HG03108 (cell line): ENCODE measurements around the gene BAX.
"Not testable (repeated sequence)": the region's sequence is repeated elsewhere in the genome, so short reads cannot be mapped to it uniquely, and the experiment has no call there.

Experiments
- ATAC-seq: cut with Tn5 transposase; IDR thresholded peaks from one replicate; pipeline ENCODE4 v1.9.1; 2021; ENCODE audit warnings: moderate library complexity; ENCODE audit not compliant: unreplicated experiment

Gene BAX

GRCh38 chr19:48954595-48955307 is at the start of gene BAX:
TSS of gene BAX (plus strand) at chr19:48954875. CDS start at chr19:48954929, 54 bp downstream.
- ATAC-seq, result peak; percentile 83

- no peak for ATAC-seq
These were observed 49.0 kb upstream of the BAX start for GRCh38 chr19:48905664-48906063.

GRCh38 chr19:48906324-48906723 is 48.4 kb upstream of the BAX start:
- no peak for ATAC-seq

- ATAC-seq, result no peak
These were observed 47.0 kb upstream of the BAX start for GRCh38 chr19:48907671-48908070.

- ATAC-seq, result not testable (repeated sequence)
These were observed 45.1 kb upstream of the BAX start for GRCh38 chr19:48909424-48910077.

GRCh38 chr19:48910803-48911202 is 43.9 kb upstream of the BAX start:
- ATAC-seq, result no peak

- ATAC-seq, result no peak
These were observed 41.4 kb upstream of the BAX start for GRCh38 chr19:48913114-48913889.

GRCh38 chr19:48914181-48914580 is 40.5 kb upstream of the BAX start:
- no peak for ATAC-seq

GRCh38 chr19:48915757-48916156 is 38.9 kb upstream of the BAX start:
- ATAC-seq, result no peak

GRCh38 chr19:48918071-48918470 is 36.6 kb upstream of the BAX start:
- ATAC-seq, result no peak

GRCh38 chr19:48918801-48919247 is 35.9 kb upstream of the BAX start:
- no peak for ATAC-seq

GRCh38 chr19:48919271-48919670 is 35.4 kb upstream of the BAX start:
- ATAC-seq, result not testable (repeated sequence)

GRCh38 chr19:48920949-48921348 is 33.7 kb upstream of the BAX start:
- no peak for ATAC-seq

GRCh38 chr19:48921721-48922500 is 32.8 kb upstream of the BAX start:
- no peak for ATAC-seq

- no peak for ATAC-seq
These were observed 31.9 kb upstream of the BAX start for GRCh38 chr19:48922548-48923490.

GRCh38 chr19:48925240-48925843 is 29.3 kb upstream of the BAX start:
- ATAC-seq, result no peak

GRCh38 chr19:48925890-48926289 is 28.8 kb upstream of the BAX start:
- ATAC-seq, result not testable (repeated sequence)

GRCh38 chr19:48926909-48927308 is 27.8 kb upstream of the BAX start:
- no peak for ATAC-seq

GRCh38 chr19:48927692-48928091 is 27.0 kb upstream of the BAX start:
- ATAC-seq, result not testable (repeated sequence)
